ENCODE measurements around the gene XRCC1. TPM values are rescaled to one million over a fixed set of nuclear protein-coding genes. Genes with fewer than 3 reads are reported as not detected.
"Not testable (repeated sequence)": the region's sequence is repeated elsewhere in the genome, so short reads cannot be mapped to it uniquely, and the experiment has no call there.

XRCC1 gene
- total RNA-seq, 1 experiment from 2014 or later = 38.0 TPM

DNA sequence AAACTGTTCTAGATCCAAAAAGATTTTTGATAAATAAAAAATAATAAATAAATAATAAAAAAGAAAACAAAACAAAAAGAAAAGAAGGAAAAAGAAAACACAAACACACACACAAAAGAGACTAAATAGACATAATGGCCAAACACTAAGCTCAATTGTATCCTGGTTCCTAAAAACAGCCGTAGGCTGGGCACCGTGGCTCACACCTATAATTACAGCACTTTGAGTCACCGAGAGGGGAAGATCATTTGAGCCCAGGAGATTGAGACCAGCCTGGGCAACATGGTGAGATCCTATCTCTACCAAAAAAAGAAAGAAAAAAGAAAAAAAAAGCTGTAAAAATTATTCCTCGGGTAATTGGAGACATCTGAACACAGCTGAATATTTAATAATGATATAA lies 57.3 kb downstream of the XRCC1 start:
- Histone ChIP-seq H3K14ac (ENCODE audit: insufficient read depth, low read length) (no peak overlapping the region), H3K9me3 (ENCODE audit: control insufficient read depth, low read depth, low read length) (no peaks in the 10 kb centered on the region), H3K4me2 (ENCODE audit: insufficient read depth, insufficient read length, low read length) (no peak overlapping the region), H3K23ac (ENCODE audit: insufficient read length, low read depth, low read length) (no peak overlapping the region), H4K91ac (ENCODE audit: insufficient read length, low read depth, low read length) (no peak overlapping the region), H2BK12ac (ENCODE audit: insufficient read length, low read depth, low read length) (no peak overlapping the region), H2BK15ac (ENCODE audit: low read depth, low read length) (no peak overlapping the region), H3K27ac (ENCODE audit: insufficient read length, low read depth, low read length) (no peak overlapping the region), H2BK5ac (ENCODE audit: insufficient read length, low read length) (no peak overlapping the region), H4K20me1 (ENCODE audit: control insufficient read depth, insufficient read depth, insufficient read length) (no peaks in the 10 kb centered on the region), H3K79me1 (ENCODE audit: insufficient read depth, low read depth, low read length, poor library complexity, severe bottlenecking) (no peaks in the 10 kb centered on the region), H3T11ph (ENCODE audit: low read length) (no peak overlapping the region), H3K23me2 (ENCODE audit: insufficient read length, low read depth, low read length, poor library complexity, severe bottlenecking) (no peaks in the 10 kb centered on the region), H3K79me2 (ENCODE audit: insufficient read depth, low read length) (no peaks in the 10 kb centered on the region), H2AFZ (ENCODE audit: low read length) (no peak overlapping the region), H3K27me3 (ENCODE audit: insufficient read depth, low read length) (no peaks in the 10 kb centered on the region), H2AK5ac (ENCODE audit: insufficient read length, low read length) (no peak overlapping the region), H3K56ac (ENCODE audit: insufficient read length, low read depth, low read length) (no peak overlapping the region), H4K5ac (ENCODE audit: insufficient read length, low read depth, low read length) (no peak overlapping the region), H3K4ac (ENCODE audit: low read depth, low read length) (no peak overlapping the region), H4K8ac (replicated peaks; ENCODE audit: insufficient read length, low read depth, low read length) (no peak overlapping the region), H3K4me1 (ENCODE audit: insufficient read depth, low read length) (no peaks in the 10 kb centered on the region), H3K18ac (ENCODE audit: insufficient read length, low read depth, low read length) (no peak overlapping the region), H2BK20ac (ENCODE audit: low read depth, low read length, poor library complexity, severe bottlenecking) (no peak overlapping the region), H2BK120ac (ENCODE audit: low read depth, low read length, poor library complexity, severe bottlenecking) (no peak overlapping the region), H3K9ac (ENCODE audit: extremely low read depth, insufficient read length, low read length) (no peak overlapping the region)
- WGBS (ENCODE audit: extremely low coverage, insufficient read length, low lambda C conversion rate) = no CpG with 5 or more reads among the region's 4 CpGs
- Mint-ChIP-seq H3K27ac (no peak overlapping the region), H3K9me3 (peaks cover 0 to 5% of the 10 kb centered on the region in 2 experiments; a peak in 3 of 5 replicates), H3K4me1 (peaks cover 3 to 4% of the 10 kb centered on the region in 2 experiments), H3K27me3 (ENCODE audit: low read depth) (no peaks in the 10 kb centered on the region), H3K4me3 (no peak overlapping the region), H3K36me3 (ENCODE audit: insufficient read depth in 1 of 3, low read depth in 3 of 3) (peaks cover 4 to 7% (median 6%) of the 10 kb centered on the region in 3 experiments; a peak in 6 of 7 replicates)
- no peak for TF ChIP-seq CTCF (conservative IDR thresholded peaks at IDR 0.05)
- DNase-seq = no peak

GRCh38 chr19:43512399-43512798 lies 62.9 kb downstream of the XRCC1 start:
- not testable (repeated sequence) for H2AK5ac ChIP-seq (ENCODE audit: insufficient read length, low read length); H2BK12ac ChIP-seq (ENCODE audit: insufficient read length, low read depth, low read length); H3K4me3 Mint-ChIP-seq; H2BK120ac ChIP-seq (ENCODE audit: low read depth, low read length, poor library complexity, severe bottlenecking); H3K4ac ChIP-seq (ENCODE audit: low read depth, low read length); H3K27ac Mint-ChIP-seq; H3K4me2 ChIP-seq (ENCODE audit: insufficient read depth, insufficient read length, low read length); H3K4me1 Mint-ChIP-seq; H3K9ac ChIP-seq (ENCODE audit: extremely low read depth, insufficient read length, low read length); H3K56ac ChIP-seq (ENCODE audit: insufficient read length, low read depth, low read length); H3K9me3 Mint-ChIP-seq; H3K23ac ChIP-seq (ENCODE audit: insufficient read length, low read depth, low read length); H3K4me1 ChIP-seq (ENCODE audit: insufficient read depth, low read length); H4K91ac ChIP-seq (ENCODE audit: insufficient read length, low read depth, low read length); H2BK5ac ChIP-seq (ENCODE audit: insufficient read length, low read length); H3K27ac ChIP-seq (ENCODE audit: insufficient read length, low read depth, low read length); H3K9me3 ChIP-seq (ENCODE audit: control insufficient read depth, low read depth, low read length); H3K23me2 ChIP-seq (ENCODE audit: insufficient read length, low read depth, low read length, poor library complexity, severe bottlenecking); H3K79me2 ChIP-seq (ENCODE audit: insufficient read depth, low read length); H3K27me3 Mint-ChIP-seq (ENCODE audit: low read depth); DNase-seq; H4K20me1 ChIP-seq (ENCODE audit: control insufficient read depth, insufficient read depth, insufficient read length); H3K27me3 ChIP-seq (ENCODE audit: insufficient read depth, low read length); H3K79me1 ChIP-seq (ENCODE audit: insufficient read depth, low read depth, low read length, poor library complexity, severe bottlenecking); H4K5ac ChIP-seq (ENCODE audit: insufficient read length, low read depth, low read length); H4K8ac ChIP-seq (replicated peaks; ENCODE audit: insufficient read length, low read depth, low read length); H2AFZ ChIP-seq (ENCODE audit: low read length); H3K18ac ChIP-seq (ENCODE audit: insufficient read length, low read depth, low read length); H3T11ph ChIP-seq (ENCODE audit: low read length); H2BK20ac ChIP-seq (ENCODE audit: low read depth, low read length, poor library complexity, severe bottlenecking); H2BK15ac ChIP-seq (ENCODE audit: low read depth, low read length); H3K14ac ChIP-seq (ENCODE audit: insufficient read depth, low read length)
- peaks cover 24 to 32% (median 24%) of the 10 kb centered on the region in 3 experiments for H3K36me3 Mint-ChIP-seq (ENCODE audit: insufficient read depth in 1 of 3, low read depth in 3 of 3)

Measured in H9 (cell line).